NOMO-1 treated with dmso at 0.1 percent for 144 hours (cell line): Measurements from ENCODE around the gene PNPLA6.
"Not testable (repeated sequence)": the region's sequence is repeated elsewhere in the genome, so short reads cannot be mapped to it uniquely, and the experiment has no call there.

Experiments used
- DNase-seq: peaks from one replicate; lab custom pipeline; 2025; ENCODE audit not compliant: unreplicated experiment; lab: John Stamatoyannopoulos, UW

Gene PNPLA6

DNA sequence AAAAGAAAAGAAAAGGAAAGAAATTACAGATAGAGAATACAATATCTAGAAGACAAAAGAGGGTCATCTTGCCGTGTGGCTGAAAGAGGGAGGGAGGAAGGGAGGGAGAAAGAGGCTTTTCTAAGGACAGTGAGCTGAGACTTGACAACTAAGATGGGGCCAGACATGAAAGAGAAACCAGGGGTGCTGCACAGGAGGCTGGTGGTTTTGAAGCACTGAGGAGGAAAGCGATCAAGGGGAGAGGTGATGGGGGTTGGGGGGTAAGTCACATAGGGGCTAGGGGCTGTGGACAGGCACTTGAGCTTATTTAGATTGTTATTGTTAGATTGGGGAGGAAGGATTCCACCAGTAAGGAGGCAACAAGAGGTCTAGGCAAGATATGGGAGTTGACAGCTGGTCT, 17.3 kb downstream of the PNPLA6 start:
- no peak for DNase-seq

DNA sequence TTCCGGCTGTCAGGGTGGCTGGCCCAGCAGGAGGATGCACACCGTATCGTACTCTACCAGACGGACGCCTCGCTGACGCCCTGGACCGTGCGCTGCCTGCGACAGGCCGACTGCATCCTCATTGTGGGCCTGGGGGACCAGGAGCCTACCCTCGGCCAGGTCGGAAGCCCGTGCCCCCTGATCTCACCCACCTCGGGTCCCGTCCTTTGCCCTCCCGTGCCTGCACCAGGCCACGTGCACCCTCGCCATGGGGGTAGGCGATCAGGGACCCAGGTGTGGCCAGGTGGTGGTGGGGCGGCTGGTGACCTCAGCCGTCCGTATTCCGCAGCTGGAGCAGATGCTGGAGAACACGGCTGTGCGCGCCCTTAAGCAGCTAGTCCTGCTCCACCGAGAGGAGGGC, 19.0 kb downstream of the PNPLA6 start:
- no peak for DNase-seq

DNA sequence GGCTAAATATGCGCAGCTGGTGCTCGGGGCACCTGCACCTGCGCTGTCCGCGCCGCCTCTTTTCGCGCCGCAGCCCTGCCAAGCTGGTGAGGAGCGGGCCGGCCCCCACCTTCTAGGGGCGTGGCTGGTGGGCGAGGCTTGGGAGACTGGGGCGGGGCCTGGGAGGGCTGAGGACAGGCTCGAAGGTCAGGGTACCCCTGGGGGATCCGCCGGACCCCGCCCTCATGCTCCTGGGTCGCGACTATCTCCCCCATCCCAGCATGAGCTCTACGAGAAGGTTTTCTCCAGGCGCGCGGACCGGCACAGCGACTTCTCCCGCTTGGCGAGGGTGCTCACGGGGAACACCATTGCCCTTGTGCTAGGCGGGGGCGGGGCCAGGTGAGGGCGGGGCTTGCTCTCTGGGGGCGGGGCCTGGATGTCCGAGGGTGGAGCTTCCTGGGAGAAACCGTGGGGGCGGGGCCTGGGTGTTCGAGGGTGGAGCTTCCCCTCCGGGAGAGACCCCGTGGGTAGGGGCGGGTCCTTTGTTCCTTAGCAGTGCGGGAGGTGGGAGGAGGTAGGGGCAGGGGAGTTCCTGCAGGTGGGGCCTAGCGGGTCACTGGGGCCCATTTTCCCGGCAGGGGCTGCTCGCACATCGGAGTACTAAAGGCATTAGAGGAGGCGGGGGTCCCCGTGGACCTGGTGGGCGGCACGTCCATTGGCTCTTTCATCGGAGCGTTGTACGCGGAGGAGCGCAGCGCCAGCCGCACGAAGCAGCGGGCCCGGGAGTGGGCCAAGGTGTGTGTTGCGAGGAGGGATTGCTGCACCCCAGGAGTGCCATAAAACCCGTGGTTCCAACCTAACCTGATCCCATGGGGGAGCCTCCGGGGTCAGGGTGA, 19.7 kb downstream of the PNPLA6 start:
- DNase-seq: no peak

DNA sequence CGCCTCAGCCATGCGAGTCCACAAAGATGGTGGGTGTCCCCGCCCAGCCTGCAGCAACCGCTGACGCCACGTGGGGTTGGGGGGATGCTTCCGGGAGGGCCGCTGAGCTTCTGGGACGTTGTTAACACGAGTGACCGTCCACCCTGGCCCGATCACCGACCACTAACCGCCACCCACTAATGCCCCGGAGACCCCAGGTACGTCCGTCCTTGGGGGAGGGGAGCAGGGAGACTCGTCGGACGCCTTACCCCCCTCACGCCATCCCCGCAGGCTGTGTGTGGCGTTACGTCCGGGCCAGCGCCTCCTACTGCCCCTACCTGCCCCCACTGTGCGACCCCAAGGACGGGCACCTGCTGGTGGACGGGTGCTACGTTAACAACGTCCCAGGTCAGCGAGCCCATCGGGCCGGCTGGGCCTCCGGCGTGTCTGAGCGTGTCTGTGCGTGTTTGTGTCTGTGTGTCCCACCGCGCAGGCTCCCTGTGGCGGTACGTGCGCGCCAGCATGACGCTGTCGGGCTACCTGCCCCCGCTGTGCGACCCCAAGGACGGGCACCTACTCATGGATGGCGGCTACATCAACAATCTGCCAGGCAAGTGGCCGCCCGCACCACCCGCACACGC, 21.3 kb downstream of the PNPLA6 start:
- no peak for DNase-seq

DNA sequence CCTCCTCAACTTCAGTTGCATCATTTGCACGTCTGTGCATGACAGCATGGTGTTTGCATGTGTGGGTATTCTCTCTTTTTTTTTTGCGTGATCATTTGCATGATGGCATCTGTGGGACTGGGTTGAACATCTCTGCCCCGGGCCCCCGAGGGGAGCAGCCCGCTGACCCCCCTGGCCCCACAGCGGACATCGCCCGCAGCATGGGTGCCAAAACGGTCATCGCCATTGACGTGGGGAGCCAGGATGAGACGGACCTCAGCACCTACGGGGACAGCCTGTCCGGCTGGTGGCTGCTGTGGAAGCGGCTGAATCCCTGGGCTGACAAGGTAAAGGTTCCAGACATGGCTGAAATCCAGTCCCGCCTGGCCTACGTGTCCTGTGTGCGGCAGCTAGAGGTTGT, 23.1 kb downstream of the PNPLA6 start:
- DNase-seq: no peak

DNA sequence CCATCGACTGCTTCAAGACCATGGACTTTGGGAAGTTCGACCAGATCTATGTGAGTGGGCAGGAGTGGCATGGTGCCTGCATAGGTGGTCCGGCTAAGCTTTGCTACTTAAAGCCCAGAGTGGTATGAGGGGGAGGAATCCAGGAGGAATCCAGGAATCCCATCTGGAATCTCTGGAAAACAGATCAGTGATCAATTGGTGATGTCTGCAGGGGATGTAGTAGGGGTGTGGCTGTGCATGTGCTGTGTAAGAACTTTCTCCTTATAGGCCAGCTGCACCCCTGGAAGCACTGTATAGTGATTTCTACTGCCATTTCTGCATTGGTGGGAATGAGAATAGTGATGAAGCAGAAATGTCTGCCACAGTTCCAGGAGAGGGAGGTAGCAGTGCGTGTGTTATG, 23.6 kb downstream of the PNPLA6 start:
- DNase-seq: no peak

DNA sequence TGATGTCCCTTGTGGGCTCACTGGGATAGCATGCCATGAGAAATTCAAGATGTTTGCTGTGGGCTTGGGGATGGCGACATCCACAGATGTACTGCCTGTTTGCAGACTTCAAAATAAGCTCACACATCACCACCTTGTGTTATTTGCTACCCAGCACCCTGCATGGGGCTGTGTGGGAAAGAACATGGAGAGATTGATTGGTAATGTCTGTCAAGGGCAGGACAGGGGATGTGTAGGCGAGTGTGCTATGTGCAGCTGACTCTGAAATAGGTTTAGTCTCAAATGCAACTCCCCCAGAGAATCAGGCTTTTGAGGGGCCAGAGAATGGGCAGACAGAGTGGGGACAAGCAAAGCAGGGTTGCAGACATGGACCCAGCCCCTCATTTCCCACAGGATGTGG, 24.7 kb downstream of the PNPLA6 start:
- no peak for DNase-seq

DNA sequence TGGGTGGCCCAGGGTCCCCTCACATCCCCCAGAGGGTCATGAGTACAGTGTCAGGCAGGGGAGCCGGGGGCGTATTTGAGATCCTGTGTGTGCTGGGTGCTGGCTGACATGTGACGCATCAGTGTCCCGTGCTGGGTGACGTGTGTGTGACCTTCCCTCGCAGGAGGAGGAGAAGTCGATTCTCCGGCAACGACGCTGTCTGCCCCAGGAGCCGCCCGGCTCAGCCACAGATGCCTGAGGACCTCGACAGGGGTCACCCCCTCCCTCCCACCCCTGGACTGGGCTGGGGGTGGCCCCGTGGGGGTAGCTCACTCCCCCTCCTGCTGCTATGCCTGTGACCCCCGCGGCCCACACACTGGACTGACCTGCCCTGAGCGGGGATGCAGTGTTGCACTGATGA, 25.8 kb downstream of the PNPLA6 start:
- no peak for DNase-seq

DNA sequence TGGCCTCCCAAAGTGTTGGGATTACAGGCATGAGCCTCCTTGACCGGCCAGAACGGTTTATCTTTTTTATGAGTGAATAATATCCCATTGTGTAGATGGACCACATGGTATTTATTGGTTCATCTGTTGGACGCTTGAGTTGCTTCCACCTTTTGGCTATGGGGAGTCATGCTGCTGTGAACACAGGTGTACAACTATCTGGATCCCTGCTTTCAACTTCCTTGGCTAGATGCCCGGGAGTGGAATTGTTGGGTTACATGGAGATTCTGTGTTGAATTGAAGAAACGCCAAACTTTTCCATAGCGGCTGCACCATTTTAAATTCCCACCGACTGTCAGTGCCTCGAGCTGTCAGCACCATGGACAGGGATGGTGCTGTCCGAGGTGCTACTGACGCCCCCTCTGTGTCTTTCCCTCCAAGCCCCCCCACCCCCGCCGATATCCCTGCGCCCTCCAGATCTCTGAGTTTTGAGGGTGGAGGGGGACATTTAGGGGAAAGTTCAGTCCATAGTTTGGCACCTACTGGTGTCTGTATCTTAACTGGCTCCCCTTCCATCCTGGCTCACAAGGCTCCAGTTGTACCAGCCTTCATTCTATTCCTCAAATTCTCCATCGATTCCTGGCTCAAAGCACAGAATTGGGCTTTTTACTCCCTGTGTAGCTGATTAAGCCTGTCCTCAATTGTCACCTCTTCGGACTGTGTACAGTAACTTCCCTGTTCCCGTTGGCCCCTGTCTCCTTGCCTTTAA, 27.3 kb downstream of the PNPLA6 start:
- DNase-seq: no peak

DNA sequence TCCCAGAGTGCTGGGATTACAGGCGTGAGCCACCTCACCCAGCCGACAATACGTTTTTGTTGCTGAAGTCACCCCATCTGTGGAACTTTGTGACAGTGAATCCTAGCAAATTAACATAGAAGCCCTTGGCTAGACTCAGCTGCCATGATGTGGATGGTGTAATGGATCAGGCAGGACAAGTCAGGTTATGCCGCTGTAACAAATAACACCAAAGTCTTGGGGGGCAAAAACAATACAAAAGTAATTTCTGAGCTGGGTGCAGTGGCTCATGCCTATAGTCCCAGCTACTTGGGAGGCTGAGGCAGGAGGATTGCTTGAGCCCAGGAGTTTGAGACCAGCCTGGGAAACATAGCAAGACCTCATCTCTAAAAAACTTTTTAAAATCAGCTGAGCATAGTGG, 29.3 kb downstream of the PNPLA6 start:
- no peak for DNase-seq

DNA sequence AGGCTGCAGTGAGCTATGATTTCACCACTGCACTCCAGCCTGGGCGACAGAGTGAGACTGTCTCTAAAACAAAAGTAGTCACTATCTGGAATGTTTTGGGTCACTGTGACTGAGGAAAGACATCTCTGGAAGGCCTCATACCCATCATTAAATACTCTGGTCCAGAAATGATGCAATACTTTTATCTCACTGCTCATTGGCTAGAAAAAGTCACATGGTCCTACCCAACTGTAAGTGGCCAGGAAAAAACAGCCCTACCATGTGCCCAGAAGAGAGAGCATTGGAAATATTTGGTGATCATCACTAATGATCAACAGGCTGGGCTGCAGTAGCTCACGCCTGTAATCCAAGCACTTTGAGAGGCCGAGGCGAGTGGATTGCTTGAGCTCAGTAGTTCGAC, 29.8 kb downstream of the PNPLA6 start:
- no peak for DNase-seq

DNA sequence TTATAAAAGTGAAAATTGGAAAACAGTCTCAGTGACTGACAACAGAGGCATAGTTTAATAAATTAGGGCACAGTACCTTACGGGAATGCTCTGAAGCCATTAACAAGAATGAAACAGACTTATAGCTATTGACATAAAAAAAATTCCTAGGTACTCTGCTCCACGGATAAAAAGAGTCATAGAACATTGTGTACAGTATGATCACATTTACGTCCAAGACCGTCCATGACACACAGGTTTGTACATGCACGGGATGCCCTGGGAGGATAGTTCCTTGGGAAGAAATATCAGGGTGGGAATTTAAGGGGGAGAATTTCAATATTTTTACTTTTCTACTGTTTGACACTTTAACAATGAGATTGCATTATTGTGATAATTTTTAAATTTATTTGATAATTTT, 35.2 kb downstream of the PNPLA6 start:
- DNase-seq: no peak

DNA sequence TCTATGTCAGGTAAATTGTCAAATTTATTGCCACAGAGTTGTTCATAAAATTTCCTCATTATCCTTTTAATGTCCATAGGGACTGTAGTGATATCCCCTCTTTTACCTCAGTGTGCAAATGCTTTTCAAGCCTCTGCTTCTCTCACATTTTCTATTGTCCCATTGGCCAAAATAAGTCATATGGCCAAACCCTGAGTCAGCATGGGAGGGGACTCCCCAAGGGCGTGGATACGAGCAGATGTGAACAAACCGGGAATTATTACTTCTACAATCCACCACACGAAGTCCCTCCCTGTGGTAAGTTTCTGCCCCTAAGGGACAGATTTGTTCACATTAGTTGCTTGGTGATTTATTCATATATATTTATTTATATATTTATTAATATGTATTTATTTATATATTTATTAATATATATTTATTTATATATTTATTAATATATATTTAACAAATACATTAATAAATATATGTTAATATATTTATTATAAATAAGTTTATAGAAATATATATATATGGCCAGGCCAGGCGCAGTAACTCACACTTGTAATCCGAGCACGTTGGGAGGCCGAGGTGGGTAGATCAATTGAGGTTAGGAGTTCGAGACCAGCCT, 40.0 kb downstream of the PNPLA6 start:
- peak; percentile 43 for DNase-seq

DNA sequence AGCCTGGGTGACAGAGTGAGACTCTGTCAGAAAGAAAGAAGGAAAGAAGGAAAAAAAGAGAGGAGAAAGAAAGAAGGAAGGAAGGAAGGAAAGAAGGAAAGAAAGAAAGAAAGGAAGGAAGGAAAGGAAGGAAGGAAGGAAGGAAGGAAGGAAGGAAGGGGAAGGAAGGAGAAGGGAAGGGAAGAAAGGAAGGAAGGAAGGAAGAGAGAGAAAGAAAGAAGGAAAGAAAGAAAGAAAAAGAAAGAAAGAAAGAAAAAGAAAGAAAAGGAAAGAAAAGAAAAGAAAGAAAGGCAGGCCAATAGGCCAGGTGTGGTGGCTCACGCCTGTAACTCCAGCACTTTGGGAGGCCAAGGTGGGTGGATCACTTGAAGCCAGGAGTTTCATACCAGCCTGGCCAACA, 41.9 kb downstream of the PNPLA6 start:
- DNase-seq: not testable (repeated sequence)

DNA sequence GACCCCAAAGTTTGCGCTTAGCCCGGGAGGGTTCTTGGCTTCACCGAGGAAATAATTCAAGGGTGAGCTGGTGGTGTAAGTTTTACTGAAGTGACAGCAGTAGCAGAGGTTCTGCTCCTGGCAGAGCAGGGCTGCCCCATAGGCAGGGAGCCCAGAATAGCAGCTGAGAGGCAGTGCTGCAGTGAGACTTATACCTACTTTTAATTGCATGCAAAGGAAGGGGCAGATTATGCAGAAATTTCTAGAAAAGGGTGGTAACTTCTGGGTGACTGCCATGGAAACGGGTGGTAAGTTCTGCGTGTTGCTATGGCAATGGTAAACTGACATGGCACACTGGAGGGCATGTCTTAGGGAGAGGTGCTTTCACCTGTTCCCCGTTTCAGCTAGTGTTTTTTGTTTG, 42.6 kb downstream of the PNPLA6 start:
- no peak for DNase-seq

DNA sequence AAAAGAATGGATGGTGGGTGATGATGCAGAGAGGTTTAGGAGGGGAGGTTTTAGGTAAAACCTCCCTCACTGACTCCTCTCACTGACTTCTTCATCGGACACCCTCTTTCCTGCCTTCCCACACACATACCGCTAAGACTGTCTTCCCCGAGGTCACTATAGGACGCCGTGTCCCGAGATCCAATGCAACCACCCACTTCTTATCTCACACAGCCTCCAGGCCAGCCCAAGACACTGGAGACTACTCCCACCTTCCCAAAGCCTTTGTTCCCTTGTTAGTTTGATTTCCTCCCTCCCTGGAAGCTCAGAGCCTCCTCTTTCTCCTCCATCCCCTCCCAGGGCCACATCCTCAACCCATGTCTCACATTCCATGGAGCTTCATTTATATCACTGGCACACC, 43.7 kb downstream of the PNPLA6 start:
- DNase-seq: no peak

DNA sequence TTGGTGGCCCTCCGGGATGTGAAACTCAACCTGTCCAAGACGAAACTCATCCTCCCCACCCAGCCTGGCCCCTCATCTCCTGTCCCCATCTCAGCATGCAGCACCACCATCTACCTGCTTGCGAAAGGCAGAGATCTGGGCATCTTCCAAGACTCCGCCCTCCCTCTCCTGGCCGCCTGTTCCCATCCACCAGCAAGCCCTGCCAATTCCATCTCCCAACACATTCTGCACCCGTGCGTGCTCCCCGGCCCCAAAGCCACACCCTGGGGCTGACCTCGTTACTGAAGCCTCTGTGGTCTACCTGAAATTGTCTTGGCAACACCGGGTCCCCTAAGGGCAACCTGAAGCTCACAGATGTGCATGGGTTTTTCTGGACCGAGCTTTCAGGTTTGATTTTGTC, 46.9 kb downstream of the PNPLA6 start:
- no peak for DNase-seq

DNA sequence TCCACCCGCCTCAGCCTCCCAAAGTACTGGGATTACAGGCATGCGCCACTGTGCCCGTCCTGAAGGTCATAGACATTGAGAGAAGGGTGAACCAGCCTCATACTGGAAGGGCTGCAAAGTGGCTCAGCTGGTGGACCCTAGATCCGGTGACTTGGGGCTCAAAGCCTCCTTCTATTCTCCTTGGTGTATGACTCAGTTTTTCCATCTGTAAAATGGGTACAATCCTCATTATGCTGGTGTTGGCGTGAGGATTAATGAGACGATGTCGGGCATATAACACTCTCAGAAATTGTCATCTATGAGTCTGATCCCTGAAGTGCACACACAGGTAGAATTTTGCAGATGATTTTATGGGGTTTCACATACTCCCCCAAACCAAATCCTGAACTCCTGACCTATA, 54.3 kb downstream of the PNPLA6 start:
- no peak for DNase-seq

DNA sequence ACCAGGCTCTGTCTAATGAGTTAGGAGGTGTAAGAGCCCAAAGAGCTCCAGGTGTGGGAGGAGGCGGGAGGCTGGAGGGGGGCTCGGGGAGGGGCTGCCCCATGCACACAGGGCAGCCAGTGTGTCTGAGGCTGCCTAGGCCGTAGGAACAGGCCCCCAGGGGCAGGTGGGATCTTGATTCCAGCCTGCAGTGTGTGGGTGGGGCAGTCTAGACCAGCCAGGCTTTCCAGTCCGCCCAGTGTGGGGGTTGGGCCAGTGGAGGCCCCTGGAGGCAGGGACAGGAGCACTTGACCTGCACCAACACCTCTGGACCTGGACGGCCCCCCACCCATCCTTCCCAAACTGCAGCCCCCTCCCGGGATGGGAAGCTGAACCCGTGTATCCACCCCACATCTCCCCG, 54.7 kb downstream of the PNPLA6 start:
- no peak for DNase-seq

DNA sequence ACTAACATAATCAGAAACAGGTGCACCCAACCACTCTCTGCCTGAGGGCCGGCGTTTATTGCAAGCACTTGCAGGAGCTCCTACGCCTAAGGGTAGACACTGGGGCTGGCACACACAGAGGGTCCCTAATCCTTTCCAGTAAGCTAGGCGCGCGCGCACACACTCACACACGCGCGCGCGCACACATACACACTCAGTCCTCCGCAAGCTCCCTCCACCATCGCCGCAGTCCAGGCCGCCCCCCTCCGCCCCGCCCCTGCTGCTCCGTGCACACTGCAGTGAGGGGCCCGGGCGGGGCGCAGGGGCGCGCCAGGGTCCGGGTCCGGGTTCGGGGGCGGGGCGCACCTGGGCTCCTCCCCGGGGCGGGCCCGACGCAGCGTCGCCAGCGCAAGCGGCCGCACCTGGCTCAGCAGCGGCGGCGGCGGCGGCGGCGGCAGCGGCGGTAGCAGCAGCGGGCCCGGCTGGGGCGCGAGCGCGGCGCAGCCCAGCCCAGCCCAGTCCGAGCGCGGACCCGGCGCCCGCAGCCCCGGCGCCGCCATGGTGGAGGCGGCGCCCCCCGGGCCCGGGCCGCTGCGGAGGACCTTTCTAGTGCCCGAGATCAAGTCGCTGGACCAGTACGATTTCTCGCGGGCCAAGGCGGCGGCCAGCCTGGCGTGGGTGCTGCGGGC, 60.1 kb downstream of the PNPLA6 start, which contains the start of gene CAMSAP3:
Gene CAMSAP3, plus strand, starts transcription at position 398 of the 668 bp plus-strand sequence. Its CDS starts 140 bp downstream, at position 538.
- peak; percentile 20 for DNase-seq
